HG02938 (cell line): ENCODE measurements around the gene GJD2.

Experiments used
- ATAC-seq: cut with Tn5 transposase; IDR thresholded peaks from one replicate; pipeline ENCODE4 v1.9.1; 2021; ENCODE audit warnings: mild to moderate bottlenecking, moderate library complexity; ENCODE audit not compliant: unreplicated experiment

Gene GJD2

DNA sequence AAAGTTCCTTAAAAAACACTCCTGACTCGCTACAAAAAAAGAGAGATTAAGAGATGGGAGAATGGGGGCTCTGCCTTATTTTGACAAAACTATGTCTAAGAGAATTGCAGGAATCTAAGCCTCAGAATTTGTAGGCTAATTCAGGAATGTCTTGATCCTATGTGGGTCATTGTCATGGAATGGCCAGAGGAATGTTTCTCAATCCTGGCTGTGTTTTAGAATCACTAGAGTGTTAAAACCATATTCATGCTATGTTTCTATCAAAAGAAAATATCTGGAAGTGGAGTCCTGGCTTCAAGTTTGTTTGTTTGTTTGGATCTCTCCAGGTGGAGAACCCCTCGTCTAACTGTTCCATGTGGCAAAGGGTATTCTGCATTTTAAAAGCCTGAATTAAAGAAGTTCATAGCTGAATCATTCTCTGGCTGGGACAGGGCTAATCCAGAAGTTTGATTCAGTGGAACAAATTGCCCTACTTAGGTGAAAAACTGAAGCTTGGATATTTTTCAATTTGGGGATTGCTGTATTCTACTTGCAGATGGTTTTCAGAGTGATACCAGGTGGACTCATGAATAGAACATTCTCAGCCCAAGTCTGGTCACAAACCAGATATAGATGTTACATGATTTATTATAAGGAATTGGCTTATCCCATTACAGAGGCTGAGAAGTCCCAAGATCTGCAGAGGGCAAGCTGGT lies 28.2 kb downstream of the GJD2 start:
- no peak for ATAC-seq

DNA sequence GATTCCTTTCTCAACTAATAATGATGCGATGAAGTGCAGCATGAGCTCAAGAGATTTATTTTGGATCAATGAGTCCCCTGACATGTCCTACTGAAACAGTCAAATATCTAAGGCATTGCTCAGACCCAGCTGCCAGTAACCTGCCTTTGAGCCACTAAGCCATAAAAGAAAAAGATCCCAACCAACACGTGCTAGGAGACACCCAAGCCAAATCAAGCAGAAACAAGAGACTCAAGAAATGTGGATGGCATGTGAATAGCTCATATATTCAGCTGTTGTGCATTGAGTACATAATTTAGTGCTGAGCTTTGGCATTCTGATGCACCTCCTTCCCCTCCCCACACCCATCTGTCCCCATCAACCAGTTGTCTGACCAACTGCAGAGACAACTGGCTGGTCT lies 29.2 kb downstream of the GJD2 start:
- no peak for ATAC-seq

- no peak for ATAC-seq
Measured at GRCh38 chr15:34724481-34724880, 30.3 kb downstream of the GJD2 start.

GRCh38 chr15:34722439-34722836 lies 32.4 kb downstream of the GJD2 start:
- no peak for ATAC-seq

DNA sequence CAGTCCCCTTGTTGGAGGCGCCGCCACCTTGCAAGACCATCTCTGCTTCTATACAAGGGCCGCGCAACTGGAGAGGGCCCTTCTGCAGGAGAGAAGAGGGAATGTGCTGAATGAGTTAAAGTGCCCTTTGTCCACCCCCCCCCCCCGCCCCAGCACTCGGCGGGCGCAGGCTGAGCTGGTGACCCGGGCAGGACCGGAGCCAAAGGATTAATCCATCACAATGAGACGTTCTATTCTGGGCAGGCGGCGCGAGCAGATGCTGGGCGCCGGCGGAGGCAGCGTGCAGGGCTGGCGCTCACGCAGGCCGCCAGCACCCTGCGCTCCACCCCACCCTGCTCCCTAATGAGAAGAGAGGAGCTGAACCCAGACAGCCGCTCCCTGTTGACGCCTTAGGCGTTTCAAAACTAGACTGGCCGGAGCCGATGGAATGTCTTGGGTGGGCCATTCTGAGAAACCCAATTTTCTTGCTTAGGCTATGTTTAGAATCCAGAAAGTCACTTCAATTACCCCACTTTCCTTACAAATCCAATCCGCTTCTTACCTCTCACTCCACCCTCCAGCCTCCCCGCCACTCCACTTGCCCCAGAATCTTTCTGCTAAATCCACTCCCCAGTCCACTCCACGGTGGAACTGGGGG lies 32.9 kb downstream of the GJD2 start:
- ATAC-seq: no peak

GRCh38 chr15:34721157-34721801 lies 33.5 kb downstream of the GJD2 start:
- no peak for ATAC-seq

DNA sequence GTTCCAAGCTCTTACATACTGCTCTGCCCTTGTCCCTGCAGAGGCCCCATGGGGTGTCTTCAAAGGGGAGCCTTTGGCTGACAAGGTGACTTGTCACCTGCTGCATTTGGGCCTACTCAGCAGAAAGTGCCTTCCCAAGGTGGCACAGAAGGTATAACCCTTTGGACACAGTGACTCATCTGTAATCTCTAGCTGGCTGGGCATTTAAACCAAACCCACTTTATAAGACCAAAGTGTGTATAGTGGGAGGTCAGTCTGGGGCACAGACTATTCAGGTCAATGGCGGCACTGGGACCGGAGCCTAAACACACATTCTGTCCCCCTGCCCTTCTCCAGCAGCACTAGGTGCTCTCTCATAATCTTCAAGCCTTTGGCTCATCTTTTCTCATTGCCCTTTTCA lies 35.1 kb downstream of the GJD2 start:
- no peak for ATAC-seq

DNA sequence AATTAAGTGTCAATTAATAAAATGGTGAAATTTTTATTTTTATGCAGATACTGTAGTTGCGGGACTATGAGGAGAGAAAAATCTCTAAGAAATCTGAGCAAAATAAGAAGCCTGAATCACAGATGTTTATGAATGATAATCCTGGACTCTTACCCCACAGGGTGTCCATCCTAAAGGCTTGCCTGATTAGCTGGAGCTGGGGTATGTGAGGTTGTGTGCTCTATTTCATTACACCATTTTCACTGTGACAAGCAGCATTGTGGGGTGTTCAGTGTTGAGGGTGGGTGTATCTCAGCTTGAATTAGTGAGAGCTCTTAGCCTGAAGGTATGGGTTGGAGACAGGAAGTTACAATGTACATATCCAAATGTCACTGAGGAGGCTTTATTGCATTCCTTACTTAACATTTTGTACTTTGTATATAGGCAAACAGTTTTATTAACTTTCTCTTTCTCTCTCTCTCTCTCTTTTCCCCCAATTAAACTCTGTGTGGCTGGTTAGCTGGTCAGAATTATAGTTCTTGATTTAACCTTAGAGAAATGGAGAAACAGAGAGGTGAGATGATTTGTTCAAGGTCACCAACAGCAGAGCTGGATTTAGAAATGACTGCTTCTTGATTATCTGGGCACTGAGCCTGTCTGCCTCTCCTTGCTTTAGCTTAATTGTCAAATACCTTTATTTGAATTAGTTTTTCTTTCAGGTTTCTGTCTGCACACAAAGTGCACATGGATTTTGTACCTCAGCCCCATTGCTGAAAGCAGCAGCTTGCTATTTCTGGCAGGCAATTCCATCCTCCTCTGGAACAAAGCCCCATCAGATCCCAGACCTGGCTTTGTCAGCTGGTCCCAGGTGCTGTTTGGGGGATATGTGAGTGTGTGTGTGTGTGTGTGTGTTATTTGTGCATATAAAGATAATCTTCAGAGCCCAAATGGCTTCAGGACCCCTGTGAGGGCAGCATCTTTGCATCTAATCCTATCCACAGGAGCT lies 35.8 kb downstream of the GJD2 start:
- ATAC-seq: no peak

GRCh38 chr15:34717729-34718128 lies 37.1 kb downstream of the GJD2 start:
- ATAC-seq: no peak

DNA sequence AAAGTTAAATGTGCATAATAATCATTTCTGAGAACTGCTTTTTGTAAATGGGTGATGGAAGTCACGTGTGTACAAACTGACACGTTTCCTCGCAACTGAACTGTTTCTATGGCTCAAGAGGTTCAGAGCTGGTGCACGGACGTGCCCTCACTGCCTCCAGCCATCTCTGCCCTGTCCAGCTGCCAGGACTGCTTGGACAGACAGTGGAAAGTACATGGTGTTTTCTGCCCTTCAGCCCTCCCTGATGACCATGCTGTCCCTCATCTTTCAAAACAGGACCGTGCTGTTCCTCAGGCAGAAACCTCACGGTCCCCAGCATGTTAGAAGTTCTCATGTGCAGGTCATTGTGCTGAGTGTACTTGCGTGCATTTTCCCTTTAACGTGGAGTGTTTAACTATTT lies 38.7 kb downstream of the GJD2 start:
- ATAC-seq: no peak

DNA sequence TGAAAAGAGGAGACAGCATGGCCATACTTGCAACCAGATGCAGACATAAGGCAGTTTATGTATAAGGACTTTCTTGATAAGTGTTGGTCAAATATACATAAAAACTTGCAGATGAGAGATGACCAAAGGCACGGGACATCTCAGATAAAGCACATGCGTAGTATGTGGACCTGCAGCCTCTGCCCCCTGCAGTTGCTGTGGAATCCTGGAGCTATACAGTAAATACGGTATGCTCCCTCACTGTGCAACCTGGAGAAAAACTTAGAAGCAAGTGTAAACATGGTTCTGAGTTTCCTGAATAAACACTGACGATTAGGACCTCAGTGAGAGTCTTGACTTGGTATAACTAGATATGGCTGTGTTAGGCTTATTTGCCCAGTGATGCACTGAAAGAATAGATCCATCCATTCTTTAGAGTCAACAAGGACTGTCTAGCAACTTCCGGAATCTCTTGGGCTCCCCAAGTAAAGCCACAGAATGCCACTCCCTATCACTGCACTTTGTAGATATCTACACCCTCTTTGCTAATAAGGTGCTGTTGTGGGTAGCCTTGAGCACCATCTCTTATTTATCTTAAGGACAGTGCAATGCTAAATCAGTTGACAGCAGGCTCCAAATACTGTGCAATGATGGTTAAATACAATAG lies 40.2 kb downstream of the GJD2 start:
- ATAC-seq: no peak

DNA sequence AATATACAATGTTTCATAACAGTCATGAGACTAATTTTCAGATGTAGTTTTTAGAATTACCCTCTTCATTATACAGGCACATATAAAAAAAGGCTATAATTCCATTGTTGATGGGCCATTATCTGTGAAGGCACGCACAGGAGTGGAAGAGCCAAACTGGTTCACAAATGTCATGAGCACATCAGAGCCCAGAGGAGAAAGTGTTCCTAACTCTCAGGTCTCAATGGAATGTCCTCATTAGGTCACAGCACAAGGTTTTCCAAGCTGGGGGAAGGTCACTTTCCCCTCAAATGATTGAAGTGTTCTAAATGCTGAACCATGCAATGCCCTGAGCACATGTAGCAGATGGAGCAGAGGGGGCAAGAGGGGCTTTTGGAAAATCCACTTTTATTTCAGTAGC lies 41.2 kb downstream of the GJD2 start:
- ATAC-seq: no peak

GRCh38 chr15:34709866-34710265 lies 44.9 kb downstream of the GJD2 start:
- ATAC-seq: no peak

- ATAC-seq: no peak
Measured at GRCh38 chr15:34708422-34708821, 46.4 kb downstream of the GJD2 start.

DNA sequence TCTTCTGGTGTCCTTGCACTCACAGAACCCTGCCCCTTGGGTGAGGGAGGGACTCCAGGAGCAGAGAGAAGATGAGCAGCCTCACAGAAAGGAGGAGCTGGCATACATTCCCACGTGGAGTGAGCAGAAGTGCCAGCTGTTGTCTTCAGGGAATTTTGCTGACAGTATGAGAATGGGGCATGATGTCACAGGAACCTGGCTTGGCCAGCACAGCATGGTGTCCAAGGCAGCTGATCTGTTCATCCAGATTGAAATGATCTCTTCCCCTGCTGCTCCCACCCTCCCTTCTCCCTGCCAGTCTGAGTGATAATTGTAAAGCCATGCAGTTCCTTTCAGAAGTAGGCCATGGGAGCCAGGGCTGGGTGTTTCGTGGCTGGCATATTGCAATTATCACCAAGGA lies 53.3 kb downstream of the GJD2 start:
- ATAC-seq: no peak
